PC-9 (cell line): ENCODE measurements around the gene FDX2. TPM values are rescaled to one million over a fixed set of nuclear protein-coding genes. Genes with fewer than 3 reads are reported as not detected.

ENCODE experiments used
- BruUV-seq: library from RNA; stranded (reverse); fragments of 400-500 nt; replicated peaks from 2 replicates; lab custom pipeline; 2021; lab: Mats Ljungman, UMichigan
- CTCF ChIA-PET: fragments of 300-600 bp; sonication (Branson Sonifier 250); formaldehyde crosslinking; loops from one replicate; lab custom pipeline; 2022; ENCODE audit warnings: antibody characterized with exemption; lab: Charles Lee
- POLR2A ChIA-PET: fragments of 300-600 bp; sonication (Branson Sonifier 250); formaldehyde crosslinking; loops from one replicate; lab custom pipeline; 2022; ENCODE audit warnings: antibody characterized with exemption; ENCODE audit not compliant: unreplicated experiment; lab: Charles Lee
- DNase-seq, 2 experiments: peaks; one replicate each; pipeline versions ENCODE4 v3.0.0 to v3.0.0-alpha.2; 2015 to 2022; ENCODE audit warnings: mixed read lengths in 1 of 2
- H2AFZ ChIP-seq: fragments of 200-600 bp; sonication (generic); 2 replicates; pipeline ENCODE4 v1.8.1; 2017; ENCODE audit warnings: antibody characterized with exemption
- H3F3A ChIP-seq: fragments of 200-600 bp; sonication (generic); 2 replicates; pipeline ENCODE4 v1.8.1; 2017; ENCODE audit warnings: antibody characterized with exemption, mild to moderate bottlenecking, low read depth; ENCODE audit not compliant: insufficient read depth
- H3K27ac ChIP-seq: fragments of 200-600 bp; sonication (generic); 2 replicates; pipeline ENCODE4 v1.6.1; 2016; ENCODE audit warnings: mixed run types
- H3K27me3 ChIP-seq: fragments of 200-600 bp; sonication (generic); 2 replicates; pipeline ENCODE4 v1.6.1; 2016; ENCODE audit warnings: low read depth, mixed run types; ENCODE audit not compliant: insufficient read depth
- H3K36me3 ChIP-seq: fragments of 200-600 bp; sonication (generic); 2 replicates; pipeline ENCODE4 v1.6.1; 2016; ENCODE audit warnings: low read depth, mixed run types
- H3K4me1 ChIP-seq: fragments of 200-600 bp; sonication (generic); replicated peaks from 2 replicates; pipeline ENCODE4 v1.6.1; 2016; ENCODE audit warnings: mixed run types; ENCODE audit not compliant: insufficient read depth
- H3K4me2 ChIP-seq: fragments of 200-600 bp; sonication (generic); 2 replicates; pipeline ENCODE4 v1.6.1; 2017; ENCODE audit warnings: mixed run types
- H3K4me3 ChIP-seq: fragments of 200-600 bp; sonication (generic); 2 replicates; pipeline ENCODE4 v1.6.1; 2016; ENCODE audit warnings: mixed run types
- H3K79me2 ChIP-seq: fragments of 200-600 bp; sonication (generic); 2 replicates; pipeline ENCODE4 v1.6.1; 2017; ENCODE audit warnings: low read depth, mixed run types
- H3K9me2 ChIP-seq: fragments of 200-600 bp; sonication (generic); 2 replicates; pipeline ENCODE4 v1.8.1; 2017; ENCODE audit warnings: mild to moderate bottlenecking; ENCODE audit not compliant: insufficient read depth
- H3K9me3 ChIP-seq: fragments of 200-600 bp; sonication (generic); 2 replicates; pipeline ENCODE4 v1.8.1; 2016; ENCODE audit warnings: low read depth; ENCODE audit not compliant: insufficient read depth
- H4K20me1 ChIP-seq: fragments of 200-600 bp; sonication (generic); 2 replicates; pipeline ENCODE4 v1.8.1; 2017; ENCODE audit not compliant: insufficient read depth
- CTCF ChIP-seq: fragments of 200-600 bp; sonication (generic); conservative IDR thresholded peaks from 2 replicates; pipeline ENCODE4 v1.6.1; 2017; ENCODE audit warnings: mixed run types, antibody characterized with exemption, mild to moderate bottlenecking, moderate library complexity
- EZH2 ChIP-seq: fragments of 200-600 bp; sonication (generic); IDR thresholded peaks from 2 replicates; pipeline ENCODE4 v1.8.0; 2017; ENCODE audit warnings: antibody characterized with exemption, low read depth
- intact Hi-C: fragments of 100-400 bp; cut with micrococcal nuclease; formaldehyde crosslinking; loops from one replicate; pipeline ENCODE4 v1.10.0; 2022; ENCODE audit not compliant: unreplicated experiment
- total RNA-seq: library from RNA; stranded (reverse); gene quantifications from 2 replicates; pipeline ENCODE4 v1.2.3, GENCODE V29; 2021

FDX2 gene
- total RNA-seq, 1 experiment from 2014 or later = 23.1 TPM

GRCh38 chr19:10286803-10287737 is 28.7 kb downstream of the FDX2 start, which contains the start of gene ICAM4:
TSS of gene ICAM4 (plus strand) at chr19:10286955. CDS start at chr19:10287013, 58 bp downstream.
- no TSS peak for BruUV-seq
- intact Hi-C loops = no loop called here
- no peak within 1 kb of the TSS for H3K27ac ChIP-seq
- no peaks in the 10 kb centered on the region for H3K79me2 ChIP-seq
- peaks cover 36% of the 10 kb centered on the region for H3K4me1 ChIP-seq
- no peak within 1 kb of the TSS for H3K4me3 ChIP-seq
- no peaks in the 10 kb centered on the region for H3K9me2 ChIP-seq
- H3K36me3 ChIP-seq = peaks cover 9% of the 10 kb centered on the region; the same call in 1 of the 2 replicates
- H4K20me1 ChIP-seq = no peaks in the 10 kb centered on the region
- no peak for TF ChIP-seq CTCF
- H3K27me3 ChIP-seq = no peaks in the 10 kb centered on the region
- DNase-seq = no peak
- POLR2A ChIA-PET = interaction anchor here (0.6 kb wide), 2 partner anchors 8 to 47 kb away, joined by 3 to 14 read pairs; no protein-coding TSS in a partner anchor
- CTCF ChIA-PET = interaction anchor here (0.7 kb wide), 1 partner anchor 18 kb away, joined by 3 read pairs; no protein-coding TSS in a partner anchor
- no peak within 1 kb of the TSS for H2AFZ ChIP-seq
- H3F3A ChIP-seq = peaks cover 28% of the 10 kb centered on the region
- H3K4me2 ChIP-seq = no peak within 1 kb of the TSS
- no peaks in the 10 kb centered on the region for H3K9me3 ChIP-seq

GRCh38 chr19:10285393-10285792 is 30.4 kb downstream of the FDX2 start:
- POLR2A ChIA-PET = interaction anchor here (0.6 kb wide), 2 partner anchors 116 to 1861 kb away, joined by 4 to 11 read pairs; no protein-coding TSS in a partner anchor
- Histone ChIP-seq H3F3A (peaks cover 33% of the 10 kb centered on the region), H3K9me2 (no peaks in the 10 kb centered on the region), H3K4me3 (no peak overlapping the region), H4K20me1 (no peaks in the 10 kb centered on the region), H3K4me2 (no peak overlapping the region), H3K27ac (no peak overlapping the region), H3K9me3 (no peaks in the 10 kb centered on the region), H3K36me3 (peaks cover 9% of the 10 kb centered on the region; the same call in 1 of the 2 replicates), H3K79me2 (no peaks in the 10 kb centered on the region), H3K27me3 (no peaks in the 10 kb centered on the region), H3K4me1 (peaks cover 25% of the 10 kb centered on the region), H2AFZ (no peak overlapping the region)
- intact Hi-C loops = no loop called here
- TF ChIP-seq CTCF (no peak), EZH2 (no peak)
- BruUV-seq = no TSS peak
- CTCF ChIA-PET = no interaction called here
- DNase-seq = no peak

GRCh38 chr19:10284960-10285278 is 30.9 kb downstream of the FDX2 start:
- Histone ChIP-seq H4K20me1 (no peaks in the 10 kb centered on the region), H3K9me2 (no peaks in the 10 kb centered on the region), H3K4me2 (no peak overlapping the region), H3K9me3 (no peaks in the 10 kb centered on the region), H3K27me3 (no peaks in the 10 kb centered on the region), H2AFZ (no peak overlapping the region), H3K4me3 (no peak overlapping the region), H3F3A (peaks cover 33% of the 10 kb centered on the region), H3K4me1 (peaks cover 26% of the 10 kb centered on the region), H3K36me3 (peaks cover 9% of the 10 kb centered on the region; the same call in 1 of the 2 replicates), H3K79me2 (no peaks in the 10 kb centered on the region), H3K27ac (no peak overlapping the region)
- ChIA-PET CTCF (no interaction called here), POLR2A (no interaction called here)
- TF ChIP-seq CTCF (no peak), EZH2 (no peak)
- intact Hi-C loops = no loop called here
- BruUV-seq = no TSS peak
- no peak for DNase-seq
